Stimulated activated CD8-positive, alpha-beta memory T cell treated with anti-CD3 and anti-CD28 coated beads, Interleukin-7, amount 100 ng/mL, for 48 hours (primary cell): ENCODE results near the gene KCP.
"Not testable (repeated sequence)": the region's sequence is repeated elsewhere in the genome, so short reads cannot be mapped to it uniquely, and the experiment has no call there.

ENCODE experiments used
- DNase-seq, 2 donors: peaks; one replicate each; pipeline ENCODE4 v3.0.0-alpha.2; 2020; ENCODE audit warnings: low read depth in 1 of 2; ENCODE audit errors: extremely low read depth in 1 of 2

Gene KCP

DNA sequence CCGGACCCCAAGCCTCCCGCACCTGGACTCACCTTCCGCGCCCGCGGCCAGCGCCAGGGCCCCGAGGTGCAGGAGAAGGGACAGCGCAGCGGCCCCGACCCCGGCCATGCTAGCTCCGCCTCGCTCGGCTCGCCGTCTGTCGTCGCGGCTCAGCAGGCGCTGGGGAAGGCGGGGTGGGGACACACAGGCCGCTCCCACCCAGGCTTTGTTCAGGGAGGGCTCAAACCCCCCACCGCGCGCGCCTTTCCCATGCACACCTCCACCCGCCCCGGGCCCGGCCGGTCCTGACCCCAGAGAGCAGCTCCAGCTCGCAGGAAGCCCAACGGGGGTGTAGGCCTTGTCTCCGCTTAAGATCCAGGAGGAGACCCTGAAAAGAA, at the start of gene KCP:
TSS of gene KCP (minus strand) at position 141 of the 377 bp plus-strand sequence. CDS start at position 108, 33 bp downstream.
- no peak for DNase-seq

DNA sequence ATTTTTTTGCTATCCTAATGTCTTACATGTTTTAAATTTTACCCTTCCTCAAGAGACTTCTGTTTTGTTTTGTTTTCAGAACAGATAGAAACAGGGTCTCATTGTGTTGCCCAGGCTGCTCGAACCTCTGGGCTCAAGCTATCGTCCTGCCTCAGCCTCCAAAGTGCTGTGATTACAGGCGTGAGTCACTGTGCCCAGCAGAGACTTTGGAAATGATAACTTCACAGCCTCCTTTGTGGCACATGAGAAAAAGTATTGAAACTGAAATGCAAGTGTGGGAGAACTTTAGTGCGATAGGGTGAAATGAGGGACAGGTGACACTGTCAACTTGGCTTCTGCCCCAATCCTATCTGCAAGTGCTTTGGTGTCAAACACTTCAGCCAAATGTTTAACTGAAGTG, 48.8 kb upstream of the KCP start:
- DNase-seq: no peak

DNA sequence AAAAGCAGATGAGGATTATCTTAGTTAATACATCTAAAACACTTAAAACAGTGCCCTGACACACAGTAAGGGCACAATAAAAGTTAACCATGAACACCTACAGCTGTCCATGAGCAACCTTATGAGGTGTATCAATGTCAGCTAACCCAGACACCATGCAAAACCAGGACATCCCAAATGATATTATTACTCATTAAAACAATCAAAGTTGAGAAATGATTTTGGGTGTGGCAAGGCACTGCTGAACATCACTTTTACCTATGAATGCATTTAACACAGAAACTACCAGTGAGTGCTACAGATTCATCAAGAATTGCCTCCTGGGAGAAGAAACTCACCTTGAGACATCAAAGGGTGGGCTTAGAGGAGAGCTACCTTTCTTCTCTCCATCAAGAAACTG, 45.5 kb upstream of the KCP start:
- DNase-seq: no peak

DNA sequence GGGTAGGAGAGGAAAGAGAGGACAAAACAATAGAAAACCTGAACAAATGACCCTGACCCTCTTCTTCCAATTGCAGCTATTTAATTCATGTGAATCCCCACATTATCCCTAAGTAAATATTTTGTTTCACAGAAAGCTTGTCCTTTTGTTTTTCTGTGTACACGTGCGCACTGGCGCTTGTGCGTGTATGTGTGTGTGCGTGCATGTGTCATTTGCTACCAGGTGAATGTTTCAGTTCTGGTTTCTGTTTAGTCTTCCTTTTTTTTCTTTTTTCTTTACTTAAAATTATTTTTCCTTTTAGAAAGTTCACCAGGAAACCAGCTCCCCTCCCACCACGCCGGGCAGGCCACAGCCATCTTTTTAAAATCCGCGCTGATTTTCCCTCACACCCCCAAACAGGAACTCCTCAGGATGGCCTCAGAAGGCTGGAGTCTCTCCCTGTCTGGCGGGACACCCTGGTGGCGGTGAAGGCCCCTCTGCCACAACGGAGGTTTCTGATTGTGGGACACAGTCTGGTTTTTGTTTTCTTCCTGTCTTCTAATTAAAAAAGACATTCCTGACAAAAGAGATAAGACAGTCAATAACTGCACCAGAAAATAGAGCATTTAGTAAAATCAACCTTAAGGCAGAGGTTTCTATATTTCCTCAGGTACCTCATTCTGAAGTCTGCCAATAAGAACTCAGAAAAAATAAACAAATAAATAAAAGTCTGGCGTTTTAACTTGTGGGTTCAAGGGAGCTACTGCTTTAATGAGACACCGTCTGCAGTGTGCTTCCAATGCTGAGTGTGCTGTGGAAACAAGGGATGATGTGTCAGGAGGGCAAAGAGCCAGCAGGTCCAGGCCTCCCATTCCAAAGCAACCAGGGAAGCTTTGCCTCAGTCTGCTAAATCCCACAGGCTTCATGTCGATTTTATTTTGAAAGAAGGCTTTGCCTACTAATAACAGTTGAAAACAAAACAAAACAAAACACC, 44.6 kb upstream of the KCP start:
- no peak for DNase-seq

DNA sequence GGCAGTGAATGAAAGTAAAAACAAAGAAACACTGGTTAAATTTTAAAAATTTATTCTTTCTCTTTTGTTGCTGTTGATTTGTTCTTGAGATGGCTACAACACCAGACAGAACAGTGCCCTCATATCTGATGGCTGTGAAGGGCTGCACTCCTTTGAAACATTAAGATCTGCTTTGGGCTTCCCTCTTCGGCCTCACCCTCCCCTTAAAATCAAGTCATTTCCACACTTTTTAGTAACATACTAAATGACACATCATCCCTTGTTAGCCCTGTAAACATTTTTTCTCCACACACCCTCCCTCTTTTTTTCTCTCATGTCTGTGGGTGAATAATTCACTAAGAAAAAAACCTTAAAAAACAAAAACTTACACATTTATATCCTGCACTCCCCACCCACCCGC, 43.6 kb upstream of the KCP start:
- no peak for DNase-seq

DNA sequence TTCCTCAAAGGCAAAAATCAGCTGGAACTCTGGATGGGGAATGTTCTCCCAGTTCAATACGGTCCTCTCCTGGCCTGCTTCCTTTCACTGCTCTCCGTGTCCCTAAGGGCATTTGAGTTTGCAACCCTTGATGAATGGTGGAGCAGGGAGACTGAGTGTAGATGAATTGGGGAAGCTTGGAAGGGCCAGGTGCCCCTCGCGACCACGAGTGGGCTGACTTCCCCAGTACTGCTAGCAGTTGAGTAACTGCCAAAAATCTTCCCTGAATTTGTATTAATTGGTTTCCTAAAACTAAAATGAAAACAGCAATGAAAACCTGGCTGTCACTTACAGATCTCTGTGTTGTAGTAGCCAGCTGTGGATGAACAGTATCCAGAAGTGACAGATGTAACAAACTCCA, 40.8 kb upstream of the KCP start:
- DNase-seq: no peak

DNA sequence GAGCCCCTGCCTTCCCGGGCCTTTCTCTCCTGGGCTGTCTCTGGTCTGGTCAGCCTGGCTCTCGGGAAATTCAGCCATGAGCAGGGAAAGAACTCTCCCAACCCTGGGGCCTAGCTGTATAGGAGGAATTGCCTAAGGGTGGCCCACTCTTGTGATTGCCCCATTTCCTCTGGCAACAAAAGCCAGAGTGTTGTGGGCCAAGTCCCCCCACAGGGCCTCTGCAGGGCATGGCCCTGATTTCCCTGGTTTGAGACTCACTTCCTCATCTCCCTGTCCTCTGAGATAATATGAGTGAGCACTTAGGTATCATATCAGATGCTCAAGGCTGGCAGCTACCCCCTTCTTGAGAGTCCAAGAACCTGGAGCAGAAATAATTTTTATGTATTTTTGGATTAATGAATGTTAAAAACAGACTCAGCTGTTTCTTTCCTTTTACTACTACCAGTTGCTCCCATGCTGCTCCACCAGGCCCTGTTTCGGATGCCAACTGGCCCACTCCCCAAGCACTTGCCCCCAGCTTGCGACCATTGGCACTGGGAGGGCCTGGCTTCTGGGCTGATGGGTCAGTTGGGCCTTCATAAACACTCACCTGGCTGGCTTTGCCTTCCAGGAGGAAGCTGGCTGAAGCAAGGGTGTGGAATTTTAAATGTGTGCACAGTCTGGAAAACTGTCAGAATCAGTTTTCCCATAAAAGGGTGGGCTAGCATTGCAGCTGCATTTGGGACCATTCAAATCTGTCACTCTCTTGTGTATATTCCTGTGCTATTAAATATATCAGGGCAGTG, 38.7 kb upstream of the KCP start:
- DNase-seq: no peak

DNA sequence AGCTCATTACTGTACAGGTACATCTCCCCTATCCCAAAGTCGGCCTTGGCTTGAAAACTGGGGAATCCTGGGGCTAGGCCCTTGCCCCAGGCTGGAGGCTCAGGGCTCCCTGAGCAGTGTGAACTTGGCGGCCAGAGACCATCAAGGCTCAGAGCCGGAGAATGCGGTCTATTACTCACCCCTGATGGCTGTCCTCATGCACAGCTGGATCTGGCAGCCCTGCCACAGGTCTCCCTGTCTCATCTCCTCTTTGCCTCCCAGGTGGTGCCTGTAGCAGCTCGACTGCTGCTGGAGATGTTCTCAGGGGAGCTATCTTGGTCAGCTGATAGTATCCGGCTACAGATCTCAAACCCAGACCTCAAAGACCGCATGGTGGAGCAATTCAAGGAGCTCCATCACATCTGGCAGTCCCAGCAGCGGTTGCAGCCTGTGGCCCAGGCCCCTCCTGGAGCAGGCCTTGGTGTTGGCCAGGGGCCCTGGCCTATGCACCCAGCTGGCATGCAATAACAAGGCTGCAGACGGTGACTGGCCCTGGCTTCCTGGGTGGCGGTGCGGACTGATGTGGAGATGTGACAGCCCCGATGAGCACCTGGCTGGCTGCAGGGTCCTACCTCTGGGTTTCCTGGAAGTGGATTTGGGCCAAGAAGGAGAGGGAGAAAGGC, 37.9 kb upstream of the KCP start:
- DNase-seq: no peak

DNA sequence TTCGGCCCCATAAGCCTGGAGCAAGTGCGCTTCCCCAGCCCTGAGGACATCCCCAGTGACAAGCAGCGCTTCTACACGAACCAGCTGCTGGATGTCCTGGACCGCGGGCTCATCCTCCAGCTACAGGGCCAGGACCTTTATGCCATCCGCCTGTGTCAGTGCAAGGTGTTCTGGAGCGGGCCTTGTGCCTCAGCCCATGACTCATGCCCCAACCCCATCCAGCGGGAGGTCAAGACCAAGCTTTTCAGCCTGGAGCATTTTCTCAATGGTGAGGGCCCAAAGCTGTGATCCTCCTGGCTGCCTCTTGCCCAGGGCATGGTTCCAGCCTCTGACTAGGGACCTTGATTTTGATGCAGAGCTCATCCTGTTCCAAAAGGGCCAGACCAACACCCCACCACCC, 37.3 kb upstream of the KCP start:
- DNase-seq: no peak

DNA sequence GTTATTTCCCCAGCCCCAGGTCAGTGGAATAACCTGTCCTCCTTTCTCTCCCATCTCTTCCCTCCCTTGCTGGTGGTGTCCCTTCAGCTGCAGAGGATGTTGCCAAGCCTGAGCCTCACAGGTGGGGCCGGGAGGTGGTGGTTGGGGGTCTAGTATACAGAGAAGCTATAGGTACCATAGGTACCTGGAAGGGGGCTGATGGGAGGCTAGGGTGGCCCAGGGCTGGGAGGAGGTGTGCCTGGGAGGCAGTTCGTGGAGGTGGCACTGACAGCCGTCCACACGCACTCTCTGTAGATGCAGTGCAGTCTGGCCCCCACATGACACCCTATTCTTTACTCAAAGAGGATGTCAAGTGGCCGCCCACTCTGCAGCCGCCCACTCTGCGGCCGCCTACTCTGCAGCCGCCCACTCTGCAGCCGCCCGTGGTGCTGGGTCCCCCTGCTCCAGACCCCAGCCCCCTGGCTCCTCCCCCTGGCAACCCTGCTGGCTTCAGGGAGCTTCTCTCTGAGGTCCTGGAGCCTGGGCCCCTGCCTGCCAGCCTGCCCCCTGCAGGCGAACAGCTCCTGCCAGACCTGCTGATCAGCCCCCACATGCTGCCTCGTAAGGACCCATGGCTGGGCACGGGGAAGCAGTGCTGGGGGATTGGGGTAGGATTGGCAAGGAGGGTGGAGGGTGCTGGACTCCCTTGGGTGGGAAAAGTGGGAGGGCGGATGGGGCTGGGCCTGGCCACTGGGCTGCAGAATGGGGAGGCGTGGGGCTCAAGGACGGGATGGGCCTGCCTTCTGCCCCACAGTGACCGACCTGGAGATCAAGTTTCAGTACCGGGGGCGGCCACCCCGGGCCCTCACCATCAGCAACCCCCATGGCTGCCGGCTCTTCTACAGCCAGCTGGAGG, 36.7 kb upstream of the KCP start:
- no peak for DNase-seq

DNA sequence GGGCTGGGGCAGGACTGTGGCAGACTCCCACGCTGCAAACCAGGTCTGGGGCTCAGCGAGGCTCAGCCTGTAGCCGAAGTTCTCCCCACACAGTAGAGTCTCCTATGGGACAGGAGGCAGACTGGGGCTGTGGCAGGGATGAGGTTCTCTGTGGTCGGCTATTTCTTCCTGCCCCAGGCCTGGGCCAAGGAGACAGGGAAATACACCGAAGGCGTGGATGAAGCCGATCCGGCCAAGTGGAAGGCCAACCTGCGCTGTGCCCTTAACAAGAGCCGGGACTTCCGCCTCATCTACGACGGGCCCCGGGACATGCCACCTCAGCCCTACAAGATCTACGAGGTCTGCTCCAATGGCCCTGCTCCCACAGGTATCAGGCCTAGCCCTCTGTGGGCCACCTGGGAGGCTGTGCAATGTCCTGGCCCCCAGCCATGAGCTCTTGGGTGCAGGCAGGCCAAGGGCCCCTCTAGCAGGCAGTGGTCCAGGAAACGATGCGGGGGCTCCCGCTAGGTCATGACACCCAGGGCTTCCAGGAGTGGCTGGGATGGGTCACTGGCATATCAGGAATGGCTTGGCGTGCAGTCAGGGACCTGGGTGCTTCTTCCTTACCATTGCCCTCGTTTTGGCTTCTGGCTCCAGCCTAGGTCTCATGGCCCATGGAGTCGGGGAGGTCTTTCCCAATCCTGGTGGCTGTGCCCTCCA, 35.3 kb upstream of the KCP start:
- DNase-seq: no peak

DNA sequence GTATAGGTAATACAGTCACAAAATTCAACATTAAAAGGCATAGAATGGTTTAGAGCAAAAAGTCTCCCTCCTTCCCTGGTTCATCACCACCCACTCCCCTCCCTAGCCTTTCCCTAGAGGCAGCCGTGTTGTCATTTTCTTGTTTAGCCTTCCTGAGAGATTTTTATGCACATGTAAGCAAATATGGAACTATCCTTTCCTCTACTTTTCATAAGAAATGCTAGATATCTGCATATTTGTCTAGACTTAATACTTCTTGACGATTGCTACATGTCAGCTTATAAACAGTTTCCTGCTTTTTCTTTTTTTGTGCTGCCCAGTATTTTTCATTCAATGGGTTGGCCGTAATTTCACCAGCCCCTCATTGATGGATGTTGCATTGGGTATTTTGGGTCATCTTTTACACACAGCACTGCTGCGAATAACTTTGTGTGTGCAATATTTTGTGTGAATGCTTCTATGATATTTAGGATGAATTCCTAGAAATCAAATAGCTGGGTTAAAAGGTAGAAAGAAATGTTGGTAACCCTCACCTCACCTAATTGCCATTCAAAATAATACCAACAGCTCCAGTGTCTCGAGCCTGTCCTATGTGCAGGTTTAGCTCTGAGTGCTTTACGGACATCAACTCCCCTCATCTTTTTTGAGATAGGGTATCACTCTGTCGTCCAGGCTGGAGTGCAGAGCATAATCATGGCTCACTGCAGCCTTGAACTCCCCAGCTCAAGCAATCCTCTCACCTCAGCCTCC, 34.2 kb upstream of the KCP start:
- no peak for DNase-seq

DNA sequence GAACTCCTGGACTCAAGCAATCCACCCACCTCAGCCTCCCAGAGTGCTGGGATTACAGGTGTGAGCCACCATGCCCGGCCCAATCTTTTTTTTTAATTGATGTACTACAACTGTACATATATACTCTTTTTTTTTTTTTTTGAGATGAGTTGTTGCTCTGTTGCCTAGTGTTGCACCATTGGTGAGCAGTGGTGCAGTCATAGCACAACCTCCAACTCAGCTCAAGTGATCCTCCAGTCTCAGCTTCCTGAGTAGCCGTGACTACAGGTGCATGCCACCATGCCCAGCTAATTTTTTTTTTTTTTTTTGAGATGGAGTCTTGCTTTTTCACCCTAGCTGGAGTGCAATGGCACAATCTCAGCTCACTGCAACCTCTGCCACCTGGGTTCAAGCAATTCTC, 32.7 kb upstream of the KCP start:
- not testable (repeated sequence) for DNase-seq

DNA sequence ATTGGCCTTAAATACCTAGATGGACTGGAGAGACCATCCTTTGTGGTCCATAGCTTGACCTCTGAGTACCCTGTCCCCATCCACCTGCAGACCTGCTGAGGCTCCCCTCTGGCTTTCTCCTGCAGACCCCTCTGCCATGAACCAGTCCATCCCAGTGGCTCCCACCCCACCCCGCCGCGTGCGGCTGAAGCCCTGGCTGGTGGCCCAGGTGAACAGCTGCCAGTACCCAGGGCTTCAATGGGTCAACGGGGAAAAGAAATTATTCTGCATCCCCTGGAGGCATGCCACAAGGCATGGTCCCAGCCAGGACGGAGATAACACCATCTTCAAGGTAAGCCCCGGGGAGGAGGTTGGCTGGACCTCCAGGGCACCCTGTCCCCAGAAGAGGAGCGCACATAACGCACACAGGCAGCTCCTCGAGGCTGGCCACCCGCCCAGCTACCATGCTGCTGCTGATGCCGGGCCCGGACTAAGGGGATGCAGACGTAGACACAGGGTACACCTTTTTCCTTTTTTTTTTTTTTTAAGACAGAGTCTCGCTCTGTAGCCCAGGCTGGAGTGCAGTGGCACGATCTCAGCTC, 31.5 kb upstream of the KCP start:
- DNase-seq: no peak

DNA sequence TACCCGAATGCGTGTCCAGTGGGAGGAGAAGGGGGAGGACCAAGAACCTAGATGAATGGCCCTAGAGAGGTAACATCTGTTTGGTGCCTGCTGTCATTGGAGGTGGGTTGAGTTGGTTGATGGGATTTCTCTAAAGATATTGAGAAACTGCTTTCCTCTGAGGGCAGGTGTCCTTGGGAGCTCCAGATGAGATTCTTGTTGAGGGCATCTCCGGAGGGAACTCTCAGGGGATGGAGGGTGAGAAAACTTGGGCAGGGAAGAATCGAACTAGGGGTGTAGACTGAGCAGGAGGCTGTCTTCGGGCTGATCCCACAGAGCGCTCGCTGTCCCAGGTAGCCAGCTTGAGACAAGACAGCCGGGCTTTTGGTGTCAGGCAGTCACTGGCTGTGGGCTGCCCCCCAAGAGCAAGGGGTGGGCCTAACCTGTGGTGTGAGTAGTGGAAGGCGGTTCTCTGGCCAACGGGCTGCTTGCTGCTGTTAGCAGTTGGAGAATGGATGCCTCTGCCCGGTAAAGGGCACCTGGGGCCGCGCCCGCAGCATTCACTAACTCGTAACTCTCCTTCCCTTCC, 30.9 kb upstream of the KCP start:
- DNase-seq: no peak

DNA sequence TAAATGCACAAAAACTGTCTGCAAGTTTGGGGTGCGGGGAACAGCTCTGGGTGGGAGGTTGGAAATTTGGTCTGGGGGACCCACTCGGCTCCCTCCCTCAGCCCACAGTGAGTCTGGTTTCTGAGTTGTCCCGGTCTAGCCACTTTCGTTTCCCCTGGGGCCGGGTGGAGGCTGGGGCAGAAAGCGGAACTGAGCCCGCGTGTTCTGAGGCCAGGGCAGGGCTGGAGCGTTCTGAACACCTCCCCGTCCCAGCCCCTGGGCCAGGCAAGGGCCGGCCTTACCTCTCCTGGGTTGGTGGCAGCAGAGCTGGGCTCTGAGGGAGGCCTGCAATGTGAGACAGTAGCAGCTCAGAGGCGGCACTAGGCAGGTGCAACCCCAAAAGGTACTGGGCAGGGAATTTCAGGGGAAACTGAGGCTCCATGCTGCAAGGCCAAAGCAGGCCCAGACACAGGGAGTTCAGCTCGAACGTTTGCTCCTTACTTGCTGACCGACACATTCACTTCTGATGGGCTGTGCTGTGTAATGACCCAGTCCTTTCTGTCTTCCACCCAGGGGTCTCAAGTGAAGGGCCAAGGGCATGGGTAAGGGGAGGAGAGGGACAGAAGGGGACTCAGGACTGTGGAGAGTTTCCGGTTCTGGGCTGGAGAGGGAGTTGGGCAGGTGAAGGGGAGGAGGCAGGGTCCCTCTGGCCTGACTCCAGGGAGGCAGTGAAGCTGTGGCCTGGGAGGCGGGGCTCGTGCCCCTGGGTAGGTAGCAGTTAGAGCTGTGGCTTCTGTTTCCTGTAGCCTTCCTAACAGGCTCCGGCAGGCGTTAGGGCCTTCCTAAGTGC, 30.2 kb upstream of the KCP start:
- no peak for DNase-seq

DNA sequence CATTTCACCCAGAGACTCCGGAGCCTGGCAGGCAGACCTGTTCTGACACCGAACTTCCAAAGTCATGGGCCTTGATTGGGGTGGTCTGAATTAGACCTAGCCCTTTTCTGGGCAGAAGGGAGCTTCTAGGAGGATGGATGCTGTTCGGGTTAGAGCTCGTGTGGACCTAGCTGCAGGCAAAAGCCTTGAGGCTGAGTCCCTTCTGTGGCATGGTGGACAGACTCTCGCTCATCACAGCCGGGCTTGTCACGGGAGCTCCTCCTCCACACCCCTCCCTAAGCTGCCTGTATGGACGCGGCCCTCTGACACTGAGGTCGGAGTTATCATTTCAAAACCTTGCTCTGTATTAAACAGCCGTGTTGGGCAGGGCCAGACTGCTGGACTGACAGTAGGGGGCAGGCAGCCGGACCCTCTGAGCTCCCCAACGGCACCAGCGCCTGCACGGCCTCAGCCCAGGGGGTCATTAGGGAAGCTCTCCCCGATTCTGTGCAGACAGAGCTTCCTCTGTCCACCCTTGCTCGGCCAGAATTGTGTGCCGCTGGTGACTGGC, 29.4 kb upstream of the KCP start:
- DNase-seq: no peak
